ENCODE data around the gene GCNT4. TPM values are rescaled to one million over a fixed set of nuclear protein-coding genes. Genes with fewer than 3 reads are reported as not detected.

Gene GCNT4
- polyA plus RNA-seq, 1 of the 3 experiments (the other 2 are of a cell fraction) = 0.02 TPM

GRCh38 chr5:75040973-75041372, 11.4 kb downstream of the GCNT4 start:
- H3K4me2 ChIP-seq = no peak overlapping the region
- H3K4me1 ChIP-seq (ENCODE audit: control insufficient read depth in 1 of 2, insufficient read depth in 2 of 2, low read depth in 1 of 2, low read length in 1 of 2) = no peaks in the 10 kb centered on the region
- H3K27me3 ChIP-seq (ENCODE audit: insufficient read depth) = no peaks in the 10 kb centered on the region
- TF ChIP-seq EP300 (IDR thresholded peaks at IDR 0.05; ENCODE audit: borderline replicate concordance in 1 of 2, low read depth in 1 of 2, low read length in 1 of 2) (no peak), POLR2AphosphoS5 (IDR thresholded peaks at IDR 0.05; ENCODE audit: low read depth, low read length) (no peak), MAX (IDR thresholded peaks at IDR 0.05; ENCODE audit: low read depth) (no peak), RXRA (IDR thresholded peaks at IDR 0.05; ENCODE audit: borderline replicate concordance, low read depth) (no peak), YY1 (IDR thresholded peaks at IDR 0.05; ENCODE audit: low read depth) (no peak), MXI1 (IDR thresholded peaks at IDR 0.05; ENCODE audit: low read depth, low read length) (no peak), ZBTB33 (IDR thresholded peaks at IDR 0.05; ENCODE audit: borderline replicate concordance, low read depth) (no peak), FOSL2 (IDR thresholded peaks at IDR 0.05; ENCODE audit: borderline replicate concordance, low read depth) (no peak), JUND (IDR thresholded peaks at IDR 0.05) (no peak), RCOR1 (IDR thresholded peaks at IDR 0.05; ENCODE audit: low read length) (no peak), TCF12 (IDR thresholded peaks at IDR 0.05) (no peak)
- WGBS (ENCODE audit: low lambda C conversion rate) = 52% methylated on average over 4 of the region's 4 CpGs
- ChIA-PET CTCF (interaction anchor here (1.0 to 3.4 kb wide), 2 partner anchors 8 to 10 kb away, joined by 3 to 17 read pairs; no protein-coding TSS in a partner anchor), POLR2A (no interaction called here)
- no peaks in the 10 kb centered on the region for H4K20me1 ChIP-seq (ENCODE audit: insufficient read depth)
- H3K36me3 ChIP-seq (replicated peaks in 1 of 2; ENCODE audit: control insufficient read depth in 1 of 2, insufficient read depth in 2 of 2, low read length in 1 of 2) = no peaks in the 10 kb centered on the region
- no peaks in the 10 kb centered on the region for H3K9me2 ChIP-seq
- H3F3A ChIP-seq (replicated peaks; ENCODE audit: insufficient read depth) = no peaks in the 10 kb centered on the region
- DNase-seq = no peak
- no peak overlapping the region for H2AFZ ChIP-seq (ENCODE audit: low read depth)
- no peaks in the 10 kb centered on the region for H3K9me3 ChIP-seq
- H3K79me2 ChIP-seq (ENCODE audit: insufficient read depth) = no peaks in the 10 kb centered on the region
- no peak overlapping the region for H3K4me3 ChIP-seq (ENCODE audit: low read depth in 2 of 2, low read length in 1 of 2)
- H3K27ac ChIP-seq (ENCODE audit: low read depth in 2 of 2, low read length in 1 of 2) = no peak overlapping the region
- H3K9ac ChIP-seq = no peak overlapping the region

GRCh38 chr5:75037106-75037505, 15.3 kb downstream of the GCNT4 start:
- Histone ChIP-seq H3K9me2 (no peaks in the 10 kb centered on the region), H3K4me1 (ENCODE audit: control insufficient read depth in 1 of 2, insufficient read depth in 2 of 2, low read depth in 1 of 2, low read length in 1 of 2) (no peaks in the 10 kb centered on the region), H3K9me3 (no peaks in the 10 kb centered on the region), H2AFZ (ENCODE audit: low read depth) (no peak overlapping the region), H4K20me1 (ENCODE audit: insufficient read depth) (no peaks in the 10 kb centered on the region), H3K27me3 (ENCODE audit: insufficient read depth) (no peaks in the 10 kb centered on the region), H3K79me2 (ENCODE audit: insufficient read depth) (no peaks in the 10 kb centered on the region), H3K4me3 (ENCODE audit: low read depth in 2 of 2, low read length in 1 of 2) (no peak overlapping the region), H3F3A (replicated peaks; ENCODE audit: insufficient read depth) (no peaks in the 10 kb centered on the region), H3K4me2 (no peak overlapping the region), H3K27ac (ENCODE audit: low read depth in 2 of 2, low read length in 1 of 2) (no peak overlapping the region), H3K9ac (no peak overlapping the region), H3K36me3 (replicated peaks in 1 of 2; ENCODE audit: control insufficient read depth in 1 of 2, insufficient read depth in 2 of 2, low read length in 1 of 2) (no peaks in the 10 kb centered on the region)
- WGBS (ENCODE audit: low lambda C conversion rate) = 60% methylated on average over 4 of the region's 4 CpGs
- ChIA-PET CTCF (interaction anchor here (1.0 kb wide), 1 partner anchor 13 kb away, joined by 4 read pairs; no protein-coding TSS in a partner anchor), POLR2A (no interaction called here)
- no peak for DNase-seq
- TF ChIP-seq FOSL2 (IDR thresholded peaks at IDR 0.05; ENCODE audit: borderline replicate concordance, low read depth) (peak; percentile 36; the same call in 1 of the 2 replicates), TEAD4 (IDR thresholded peaks at IDR 0.05; ENCODE audit: borderline replicate concordance, insufficient read depth) (no peak), RAD21 (IDR thresholded peaks at IDR 0.05; ENCODE audit: low read length) (no peak)
